ENCODE measurements around the gene ZSWIM4.

DNA sequence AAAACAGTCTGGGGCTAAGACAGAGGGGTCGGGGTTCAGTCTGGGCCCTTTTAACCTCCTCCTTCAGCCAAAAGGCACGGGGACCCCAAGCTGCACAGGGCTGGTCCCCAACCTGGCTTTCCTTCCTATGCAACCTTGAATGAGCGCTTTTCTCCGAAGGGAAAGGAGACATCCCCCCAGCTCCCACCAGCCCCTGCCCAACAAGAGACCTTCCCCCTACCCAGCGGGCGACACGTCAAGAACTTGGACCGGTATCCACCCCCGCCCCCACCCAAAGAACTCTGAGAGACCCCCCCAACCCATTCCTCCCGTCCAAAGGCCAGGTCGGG, 46.7 kb downstream of the ZSWIM4 start:
- TF ChIP-seq, protein P1, sequence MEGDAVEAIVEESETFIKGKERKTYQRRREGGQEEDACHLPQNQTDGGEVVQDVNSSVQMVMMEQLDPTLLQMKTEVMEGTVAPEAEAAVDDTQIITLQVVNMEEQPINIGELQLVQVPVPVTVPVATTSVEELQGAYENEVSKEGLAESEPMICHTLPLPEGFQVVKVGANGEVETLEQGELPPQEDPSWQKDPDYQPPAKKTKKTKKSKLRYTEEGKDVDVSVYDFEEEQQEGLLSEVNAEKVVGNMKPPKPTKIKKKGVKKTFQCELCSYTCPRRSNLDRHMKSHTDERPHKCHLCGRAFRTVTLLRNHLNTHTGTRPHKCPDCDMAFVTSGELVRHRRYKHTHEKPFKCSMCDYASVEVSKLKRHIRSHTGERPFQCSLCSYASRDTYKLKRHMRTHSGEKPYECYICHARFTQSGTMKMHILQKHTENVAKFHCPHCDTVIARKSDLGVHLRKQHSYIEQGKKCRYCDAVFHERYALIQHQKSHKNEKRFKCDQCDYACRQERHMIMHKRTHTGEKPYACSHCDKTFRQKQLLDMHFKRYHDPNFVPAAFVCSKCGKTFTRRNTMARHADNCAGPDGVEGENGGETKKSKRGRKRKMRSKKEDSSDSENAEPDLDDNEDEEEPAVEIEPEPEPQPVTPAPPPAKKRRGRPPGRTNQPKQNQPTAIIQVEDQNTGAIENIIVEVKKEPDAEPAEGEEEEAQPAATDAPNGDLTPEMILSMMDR (IDR thresholded peaks at IDR 0.05), result no peak
- no peak for TF ChIP-seq POLR2A (IDR thresholded peaks at IDR 0.05)
